Measurements from ENCODE around the gene POLR3E. TPM values are rescaled to one million over a fixed set of nuclear protein-coding genes. Genes with fewer than 3 reads are reported as not detected.

POLR3E gene
- total RNA-seq, 1 donor from 2014 or later, result 26.7 TPM

DNA sequence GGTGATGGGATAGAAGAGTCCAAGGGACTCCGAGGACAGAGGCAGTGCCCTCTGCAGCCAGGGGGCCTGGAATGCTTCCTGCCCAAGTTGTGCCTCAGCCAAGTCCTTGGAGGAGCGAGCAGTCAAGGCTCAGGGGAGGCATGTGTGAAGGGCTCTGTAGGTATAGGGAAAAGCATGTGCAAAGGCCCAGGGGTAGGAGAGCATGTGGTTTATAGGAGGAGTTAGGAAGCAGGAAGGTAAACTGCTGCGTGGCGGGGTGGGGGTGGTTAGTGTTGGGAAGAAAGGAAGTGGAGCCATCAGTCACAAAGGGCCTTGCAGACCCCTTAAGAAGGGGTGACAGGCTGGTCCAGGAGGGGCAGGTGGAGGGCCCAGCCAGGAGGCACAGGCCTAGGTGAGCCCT, 7.2 kb downstream of the POLR3E start:
- H3K4me1 Mint-ChIP-seq (ENCODE audit: low read depth), result peaks cover 11% of the 10 kb centered on the region
- H3K4me3 Mint-ChIP-seq (ENCODE audit: unreplicated experiment), result no peak overlapping the region
- no peaks in the 10 kb centered on the region for H3K9me3 Mint-ChIP-seq (ENCODE audit: low read depth)
- TF ChIP-seq, protein P1, sequence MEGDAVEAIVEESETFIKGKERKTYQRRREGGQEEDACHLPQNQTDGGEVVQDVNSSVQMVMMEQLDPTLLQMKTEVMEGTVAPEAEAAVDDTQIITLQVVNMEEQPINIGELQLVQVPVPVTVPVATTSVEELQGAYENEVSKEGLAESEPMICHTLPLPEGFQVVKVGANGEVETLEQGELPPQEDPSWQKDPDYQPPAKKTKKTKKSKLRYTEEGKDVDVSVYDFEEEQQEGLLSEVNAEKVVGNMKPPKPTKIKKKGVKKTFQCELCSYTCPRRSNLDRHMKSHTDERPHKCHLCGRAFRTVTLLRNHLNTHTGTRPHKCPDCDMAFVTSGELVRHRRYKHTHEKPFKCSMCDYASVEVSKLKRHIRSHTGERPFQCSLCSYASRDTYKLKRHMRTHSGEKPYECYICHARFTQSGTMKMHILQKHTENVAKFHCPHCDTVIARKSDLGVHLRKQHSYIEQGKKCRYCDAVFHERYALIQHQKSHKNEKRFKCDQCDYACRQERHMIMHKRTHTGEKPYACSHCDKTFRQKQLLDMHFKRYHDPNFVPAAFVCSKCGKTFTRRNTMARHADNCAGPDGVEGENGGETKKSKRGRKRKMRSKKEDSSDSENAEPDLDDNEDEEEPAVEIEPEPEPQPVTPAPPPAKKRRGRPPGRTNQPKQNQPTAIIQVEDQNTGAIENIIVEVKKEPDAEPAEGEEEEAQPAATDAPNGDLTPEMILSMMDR (IDR thresholded peaks at IDR 0.05), result no peak
- H3K27ac Mint-ChIP-seq (ENCODE audit: unreplicated experiment), result no peak overlapping the region
- H3K27me3 Mint-ChIP-seq (ENCODE audit: low read depth), result no peaks in the 10 kb centered on the region
- peaks cover 18% of the 10 kb centered on the region for H3K36me3 Mint-ChIP-seq (ENCODE audit: low read depth)
- DNase-seq (ENCODE audit: low spot score), result no peak

DNA sequence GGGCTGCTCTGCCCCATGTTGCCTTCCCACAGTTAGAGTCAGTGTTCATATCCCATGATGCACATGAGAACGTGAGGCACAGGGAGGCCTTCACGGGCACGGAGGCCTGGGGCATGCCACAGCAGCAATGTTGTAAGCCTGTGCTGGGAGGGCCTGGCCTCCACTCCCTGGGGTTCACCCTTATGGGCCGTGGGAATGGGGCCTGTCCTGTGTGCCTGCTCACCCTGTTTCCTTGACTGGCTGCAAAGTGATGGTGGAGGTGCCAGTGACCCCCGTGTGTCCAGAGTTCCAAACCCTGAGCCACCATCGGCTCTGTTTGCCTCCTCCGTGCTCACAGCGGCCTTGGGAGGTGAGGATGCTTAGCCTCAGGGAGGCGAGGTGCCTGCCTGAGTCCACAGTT, 9.6 kb downstream of the POLR3E start:
- DNase-seq (ENCODE audit: low spot score), result no peak
- Mint-ChIP-seq H3K27ac (ENCODE audit: unreplicated experiment) (no peak overlapping the region), H3K27me3 (ENCODE audit: low read depth) (no peaks in the 10 kb centered on the region), H3K9me3 (ENCODE audit: low read depth) (no peaks in the 10 kb centered on the region), H3K4me3 (ENCODE audit: unreplicated experiment) (no peak overlapping the region), H3K4me1 (ENCODE audit: low read depth) (no peaks in the 10 kb centered on the region), H3K36me3 (ENCODE audit: low read depth) (peaks cover 19% of the 10 kb centered on the region)
- TF ChIP-seq, protein P1 (IDR thresholded peaks at IDR 0.05), result no peak

DNA sequence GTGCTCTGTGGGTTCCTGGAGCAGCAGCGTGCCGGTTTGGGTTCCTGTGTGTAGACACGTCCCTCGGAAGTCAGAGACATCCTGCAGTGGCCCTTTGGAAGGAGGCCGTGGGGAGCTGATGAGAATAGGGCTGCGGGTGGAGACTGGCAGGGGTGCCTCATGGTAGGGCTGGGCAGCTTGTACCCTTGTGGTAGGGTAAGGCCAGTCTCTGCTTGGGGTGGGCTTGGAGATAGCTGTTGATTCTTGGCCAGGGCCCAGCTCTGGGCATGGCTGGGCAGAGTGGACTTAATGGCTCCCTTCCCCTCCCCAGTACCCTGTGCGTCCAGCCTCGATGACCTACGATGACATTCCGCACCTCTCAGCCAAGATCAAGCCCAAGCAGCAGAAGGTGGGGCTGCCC, 10.6 kb downstream of the POLR3E start:
- no peak overlapping the region for H3K27ac Mint-ChIP-seq (ENCODE audit: unreplicated experiment)
- H3K36me3 Mint-ChIP-seq (ENCODE audit: low read depth), result peaks cover 19% of the 10 kb centered on the region
- no peaks in the 10 kb centered on the region for H3K4me1 Mint-ChIP-seq (ENCODE audit: low read depth)
- H3K4me3 Mint-ChIP-seq (ENCODE audit: unreplicated experiment), result no peak overlapping the region
- H3K27me3 Mint-ChIP-seq (ENCODE audit: low read depth), result no peaks in the 10 kb centered on the region
- no peak for DNase-seq (ENCODE audit: low spot score)
- no peaks in the 10 kb centered on the region for H3K9me3 Mint-ChIP-seq (ENCODE audit: low read depth)
- TF ChIP-seq, protein P1 (IDR thresholded peaks at IDR 0.05), result no peak

DNA sequence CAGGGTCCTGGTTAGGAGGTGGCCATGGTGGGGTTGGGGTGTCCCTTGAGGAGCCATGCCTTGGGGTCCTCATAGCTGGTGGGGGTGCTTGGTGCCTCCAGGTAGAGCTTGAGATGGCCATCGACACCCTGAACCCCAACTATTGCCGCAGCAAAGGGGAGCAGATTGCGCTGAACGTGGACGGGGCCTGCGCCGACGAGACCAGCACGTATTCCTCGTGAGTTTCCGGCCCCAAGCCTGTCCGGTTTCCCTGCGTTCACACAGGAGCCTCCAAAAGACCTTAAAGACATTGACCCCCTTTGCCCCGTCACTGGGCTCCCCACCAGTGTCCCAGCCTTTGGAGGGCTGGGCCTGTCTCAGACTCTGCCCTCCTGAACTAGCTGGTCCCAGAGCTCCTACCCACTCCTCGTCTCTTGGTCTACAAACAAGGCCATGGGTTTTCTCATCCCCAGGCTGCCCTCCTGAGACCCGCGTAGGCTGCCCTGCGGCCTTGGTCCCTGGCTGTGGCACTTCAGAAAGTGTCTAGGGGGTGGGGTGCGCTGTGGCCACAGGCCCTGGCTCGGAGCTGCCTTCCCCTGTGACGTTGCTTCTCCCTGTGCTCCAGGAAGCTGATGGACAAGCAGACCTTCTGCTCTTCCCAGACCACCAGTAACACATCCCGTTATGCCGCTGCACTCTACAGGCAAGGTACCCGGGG, 11.8 kb downstream of the POLR3E start:
- H3K4me3 Mint-ChIP-seq (ENCODE audit: unreplicated experiment), result no peak overlapping the region
- H3K36me3 Mint-ChIP-seq (ENCODE audit: low read depth), result peaks cover 17% of the 10 kb centered on the region
- TF ChIP-seq, protein P1 (IDR thresholded peaks at IDR 0.05), result no peak
- H3K27ac Mint-ChIP-seq (ENCODE audit: unreplicated experiment), result no peak overlapping the region
- DNase-seq (ENCODE audit: low spot score), result no peak
- no peaks in the 10 kb centered on the region for H3K27me3 Mint-ChIP-seq (ENCODE audit: low read depth)
- no peaks in the 10 kb centered on the region for H3K4me1 Mint-ChIP-seq (ENCODE audit: low read depth)
- H3K9me3 Mint-ChIP-seq (ENCODE audit: low read depth), result no peaks in the 10 kb centered on the region

DNA sequence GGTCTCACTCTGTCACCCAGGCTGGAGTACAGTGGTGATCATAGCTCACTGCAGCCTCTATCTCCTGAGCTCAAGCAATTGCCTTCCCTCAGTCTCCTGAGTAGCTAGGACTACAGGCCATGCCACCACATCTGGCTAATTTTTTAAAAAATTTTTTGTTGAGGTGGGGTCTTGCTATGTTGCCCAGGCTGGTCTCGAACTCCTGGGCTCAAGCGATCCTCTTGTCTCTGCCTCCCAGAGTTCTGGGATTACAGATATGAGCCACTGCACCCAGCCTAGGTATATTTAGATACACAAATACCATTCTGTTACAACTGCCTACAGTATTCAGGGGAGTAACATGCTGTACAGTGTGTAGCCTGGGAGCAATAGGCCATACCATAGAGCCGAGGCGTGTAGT, 14.3 kb downstream of the POLR3E start:
- no peak overlapping the region for H3K27ac Mint-ChIP-seq (ENCODE audit: unreplicated experiment)
- H3K27me3 Mint-ChIP-seq (ENCODE audit: low read depth), result no peaks in the 10 kb centered on the region
- H3K4me3 Mint-ChIP-seq (ENCODE audit: unreplicated experiment), result no peak overlapping the region
- DNase-seq (ENCODE audit: low spot score), result no peak
- TF ChIP-seq, protein P1 (IDR thresholded peaks at IDR 0.05), result no peak
- H3K9me3 Mint-ChIP-seq (ENCODE audit: low read depth), result no peaks in the 10 kb centered on the region
- peaks cover 14% of the 10 kb centered on the region for H3K36me3 Mint-ChIP-seq (ENCODE audit: low read depth)
- H3K4me1 Mint-ChIP-seq (ENCODE audit: low read depth), result no peaks in the 10 kb centered on the region

Data from chondrocyte (in vitro differentiated cells).